ENCODE measurements around the gene ILK.

ILK gene

GRCh38 chr11:6657346-6657745, 53.8 kb downstream of the ILK start:
- DNase-seq (ENCODE audit: low read depth): no peak

GRCh38 chr11:6658647-6659046, 55.1 kb downstream of the ILK start:
- no peak for DNase-seq (ENCODE audit: low read depth)
